ENCODE results near the gene SNCAIP.

DNA sequence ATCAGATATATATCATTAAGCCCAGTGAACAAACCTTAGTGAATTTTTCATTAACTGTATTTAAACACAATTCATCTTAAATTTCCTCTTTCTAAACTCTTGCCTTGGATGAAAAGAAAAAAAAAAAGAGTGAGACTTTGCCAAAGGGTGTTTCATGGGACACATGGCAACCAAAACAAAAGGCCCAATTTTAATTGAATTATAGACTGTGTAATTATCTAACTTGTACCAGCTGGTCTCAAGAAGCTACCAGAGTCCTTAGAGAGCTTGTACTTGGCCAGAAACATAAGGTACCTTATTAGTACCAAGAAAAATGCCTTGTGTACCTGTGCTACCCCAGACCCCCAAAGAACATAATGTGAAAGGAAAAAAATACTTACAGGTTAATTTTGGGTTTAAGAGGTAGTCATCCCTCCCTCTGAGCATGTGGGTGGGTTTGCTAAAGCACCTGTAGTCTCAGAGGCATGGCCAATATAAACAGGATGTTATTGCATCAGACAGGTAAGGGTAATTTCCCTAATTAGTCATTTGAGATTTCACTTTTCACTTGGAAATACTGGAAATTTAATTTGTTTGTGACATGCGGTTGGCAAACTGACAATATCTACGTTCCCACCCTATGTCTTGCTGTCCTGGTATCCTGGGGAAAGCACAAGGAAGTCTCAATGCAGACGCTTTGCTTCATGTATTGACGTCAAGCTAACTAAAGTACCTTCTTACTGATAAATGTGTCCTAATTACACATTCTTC lies 90.1 kb downstream of the SNCAIP start:
- TF ChIP-seq, protein P1, sequence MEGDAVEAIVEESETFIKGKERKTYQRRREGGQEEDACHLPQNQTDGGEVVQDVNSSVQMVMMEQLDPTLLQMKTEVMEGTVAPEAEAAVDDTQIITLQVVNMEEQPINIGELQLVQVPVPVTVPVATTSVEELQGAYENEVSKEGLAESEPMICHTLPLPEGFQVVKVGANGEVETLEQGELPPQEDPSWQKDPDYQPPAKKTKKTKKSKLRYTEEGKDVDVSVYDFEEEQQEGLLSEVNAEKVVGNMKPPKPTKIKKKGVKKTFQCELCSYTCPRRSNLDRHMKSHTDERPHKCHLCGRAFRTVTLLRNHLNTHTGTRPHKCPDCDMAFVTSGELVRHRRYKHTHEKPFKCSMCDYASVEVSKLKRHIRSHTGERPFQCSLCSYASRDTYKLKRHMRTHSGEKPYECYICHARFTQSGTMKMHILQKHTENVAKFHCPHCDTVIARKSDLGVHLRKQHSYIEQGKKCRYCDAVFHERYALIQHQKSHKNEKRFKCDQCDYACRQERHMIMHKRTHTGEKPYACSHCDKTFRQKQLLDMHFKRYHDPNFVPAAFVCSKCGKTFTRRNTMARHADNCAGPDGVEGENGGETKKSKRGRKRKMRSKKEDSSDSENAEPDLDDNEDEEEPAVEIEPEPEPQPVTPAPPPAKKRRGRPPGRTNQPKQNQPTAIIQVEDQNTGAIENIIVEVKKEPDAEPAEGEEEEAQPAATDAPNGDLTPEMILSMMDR (IDR thresholded peaks at IDR 0.05; ENCODE audit: low read length): no peak
- no peak for TF ChIP-seq EZH2 (IDR thresholded peaks at IDR 0.05; ENCODE audit: borderline replicate concordance, low read length)

All from OCI-LY1 (cell line).